ENCODE results near the gene KEAP1.
"Not testable (repeated sequence)": the region's sequence is repeated elsewhere in the genome, so short reads cannot be mapped to it uniquely, and the experiment has no call there.

The KEAP1 gene

GRCh38 chr19:10503002-10503789 is at the start of gene KEAP1:
Gene KEAP1 (minus strand): TSS chr19:10503356. CDS start chr19:10500033, 3,323 bp downstream.
- DNase-seq (ENCODE audit: low spot score): no peak

- DNase-seq (ENCODE audit: low spot score): no peak
Observed at GRCh38 chr19:10552510-10553053, 49.4 kb upstream of the KEAP1 start.

GRCh38 chr19:10551698-10552301 is 48.6 kb upstream of the KEAP1 start:
- peak; percentile 52 for DNase-seq (ENCODE audit: low spot score)

- DNase-seq (ENCODE audit: low spot score): not testable (repeated sequence)
Observed at GRCh38 chr19:10551006-10551405, 47.9 kb upstream of the KEAP1 start.

GRCh38 chr19:10550336-10550735 is 47.2 kb upstream of the KEAP1 start:
- no peak for DNase-seq (ENCODE audit: low spot score)

- no peak for DNase-seq (ENCODE audit: low spot score)
Observed at GRCh38 chr19:10549733-10550132, 46.6 kb upstream of the KEAP1 start.

GRCh38 chr19:10548746-10549276 is 45.7 kb upstream of the KEAP1 start:
- no peak for DNase-seq (ENCODE audit: low spot score)

GRCh38 chr19:10546817-10547216 is 43.7 kb upstream of the KEAP1 start:
- no peak for DNase-seq (ENCODE audit: low spot score)

GRCh38 chr19:10544753-10545251 is 41.6 kb upstream of the KEAP1 start:
- DNase-seq (ENCODE audit: low spot score): no peak

GRCh38 chr19:10544242-10544752 is 41.1 kb upstream of the KEAP1 start:
- no peak for DNase-seq (ENCODE audit: low spot score)

- peak; percentile 73 for DNase-seq (ENCODE audit: low spot score)
Observed at GRCh38 chr19:10543420-10544241, 40.5 kb upstream of the KEAP1 start, which contains the start of gene ATG4D. Gene ATG4D (plus strand): TSS chr19:10543904. CDS start chr19:10544091, 187 bp downstream.

GRCh38 chr19:10543059-10543419 is 39.9 kb upstream of the KEAP1 start:
- no peak for DNase-seq (ENCODE audit: low spot score)

- not testable (repeated sequence) for DNase-seq (ENCODE audit: low spot score)
Observed at GRCh38 chr19:10539016-10539415, 35.9 kb upstream of the KEAP1 start.

GRCh38 chr19:10538204-10538983 is 35.2 kb upstream of the KEAP1 start:
- DNase-seq (ENCODE audit: low spot score): no peak

- DNase-seq (ENCODE audit: low spot score): no peak
Observed at GRCh38 chr19:10537668-10538067, 34.5 kb upstream of the KEAP1 start.

GRCh38 chr19:10535613-10536012 is 32.5 kb upstream of the KEAP1 start:
- no peak for DNase-seq (ENCODE audit: low spot score)

- DNase-seq (ENCODE audit: low spot score): no peak
Observed at GRCh38 chr19:10533646-10534386, 30.7 kb upstream of the KEAP1 start.

- no peak for DNase-seq (ENCODE audit: low spot score)
Observed at GRCh38 chr19:10532457-10532856, 29.3 kb upstream of the KEAP1 start.

GRCh38 chr19:10526887-10527286 is 23.7 kb upstream of the KEAP1 start:
- DNase-seq (ENCODE audit: low spot score): not testable (repeated sequence)

- no peak for DNase-seq (ENCODE audit: low spot score)
Observed at GRCh38 chr19:10525636-10526035, 22.5 kb upstream of the KEAP1 start.

Measured in CD4-positive, alpha-beta T cell treated with Interleukin-15 for 4 hours (primary cell).